ENCODE measurements around the gene AKR1C3.
"Not testable (repeated sequence)": the region's sequence is repeated elsewhere in the genome, so short reads cannot be mapped to it uniquely, and the experiment has no call there.

The AKR1C3 gene

DNA sequence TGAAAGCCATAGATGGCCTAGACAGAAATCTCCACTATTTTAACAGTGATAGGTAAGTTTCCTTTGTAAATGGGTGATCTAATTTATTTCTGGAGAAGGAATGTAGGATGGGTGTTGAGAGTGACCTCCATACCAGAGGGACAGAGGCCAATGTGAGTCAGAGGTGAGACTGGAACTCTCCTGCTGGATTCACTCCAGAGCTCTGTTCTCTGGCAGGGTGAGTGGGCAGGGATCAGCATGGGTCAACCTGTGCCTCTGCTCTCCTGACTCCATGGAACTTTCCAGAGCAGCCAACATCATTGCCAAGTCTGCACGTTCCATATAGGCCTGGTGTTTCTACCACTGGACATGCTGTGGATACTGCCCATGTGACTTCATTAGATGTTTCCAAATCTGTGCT, 11.4 kb downstream of the AKR1C3 start:
- no peak overlapping the region for H3K4me3 ChIP-seq (ENCODE audit: low read length)
- TF ChIP-seq, protein P1, sequence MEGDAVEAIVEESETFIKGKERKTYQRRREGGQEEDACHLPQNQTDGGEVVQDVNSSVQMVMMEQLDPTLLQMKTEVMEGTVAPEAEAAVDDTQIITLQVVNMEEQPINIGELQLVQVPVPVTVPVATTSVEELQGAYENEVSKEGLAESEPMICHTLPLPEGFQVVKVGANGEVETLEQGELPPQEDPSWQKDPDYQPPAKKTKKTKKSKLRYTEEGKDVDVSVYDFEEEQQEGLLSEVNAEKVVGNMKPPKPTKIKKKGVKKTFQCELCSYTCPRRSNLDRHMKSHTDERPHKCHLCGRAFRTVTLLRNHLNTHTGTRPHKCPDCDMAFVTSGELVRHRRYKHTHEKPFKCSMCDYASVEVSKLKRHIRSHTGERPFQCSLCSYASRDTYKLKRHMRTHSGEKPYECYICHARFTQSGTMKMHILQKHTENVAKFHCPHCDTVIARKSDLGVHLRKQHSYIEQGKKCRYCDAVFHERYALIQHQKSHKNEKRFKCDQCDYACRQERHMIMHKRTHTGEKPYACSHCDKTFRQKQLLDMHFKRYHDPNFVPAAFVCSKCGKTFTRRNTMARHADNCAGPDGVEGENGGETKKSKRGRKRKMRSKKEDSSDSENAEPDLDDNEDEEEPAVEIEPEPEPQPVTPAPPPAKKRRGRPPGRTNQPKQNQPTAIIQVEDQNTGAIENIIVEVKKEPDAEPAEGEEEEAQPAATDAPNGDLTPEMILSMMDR (conservative IDR thresholded peaks at IDR 0.05; ENCODE audit: low read length): no peak
- DNase-seq (ENCODE audit: low read depth): no peak

DNA sequence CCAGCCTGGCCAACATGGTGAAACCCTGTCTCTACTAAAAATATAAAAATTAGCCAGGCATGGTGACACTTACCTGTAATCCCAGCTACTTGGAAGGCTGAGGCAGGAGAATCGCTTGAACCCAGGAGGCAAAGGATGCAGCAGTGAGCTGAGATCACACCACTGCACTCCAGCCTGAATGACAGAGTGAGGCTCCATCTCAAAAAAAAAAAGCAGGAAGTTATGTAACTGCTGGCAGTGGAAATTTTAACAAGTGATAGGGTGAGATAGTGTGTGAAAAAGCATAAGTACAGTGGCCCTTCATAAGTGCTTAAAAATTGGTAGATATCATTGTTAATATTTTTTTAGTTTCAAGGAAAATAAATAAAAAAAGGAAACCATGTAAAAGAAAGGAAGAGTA, 12.3 kb downstream of the AKR1C3 start:
- H3K4me3 ChIP-seq (ENCODE audit: low read length): no peak overlapping the region
- TF ChIP-seq, protein P1 (conservative IDR thresholded peaks at IDR 0.05; ENCODE audit: low read length): no peak
- DNase-seq (ENCODE audit: low read depth): no peak

DNA sequence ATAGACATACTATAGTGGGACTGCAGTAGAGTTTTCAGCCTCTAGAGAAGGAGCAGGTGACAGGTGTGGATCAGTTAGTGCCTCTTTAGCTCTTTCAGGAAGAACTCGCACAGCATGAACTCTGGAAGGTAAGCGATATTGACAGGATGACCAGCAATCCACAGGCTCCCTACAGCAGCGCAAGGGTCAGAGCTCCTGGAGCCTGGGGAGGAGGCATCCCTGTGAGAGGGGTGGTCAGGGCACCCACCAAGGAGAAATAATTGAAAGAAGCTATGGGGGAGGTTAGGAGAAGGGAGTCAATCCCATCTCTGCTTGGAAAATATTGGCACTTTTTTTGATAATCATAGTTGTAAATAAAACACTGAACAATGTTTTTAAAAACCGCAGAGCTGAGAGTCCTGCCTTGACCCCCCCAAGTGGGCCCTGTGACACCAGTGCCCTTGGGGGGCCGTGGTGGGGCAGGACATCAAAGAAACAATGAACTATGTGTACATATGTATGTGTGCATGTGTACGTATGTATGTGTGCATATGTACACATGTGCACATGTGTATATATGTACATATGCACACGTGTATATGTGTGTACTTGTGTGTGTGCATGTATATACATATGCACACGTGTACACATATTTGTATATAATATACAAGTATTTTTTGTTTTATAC, 13.8 kb downstream of the AKR1C3 start:
- TF ChIP-seq, protein P1 (conservative IDR thresholded peaks at IDR 0.05; ENCODE audit: low read length): no peak
- DNase-seq (ENCODE audit: low read depth): no peak
- no peak overlapping the region for H3K4me3 ChIP-seq (ENCODE audit: low read length)

DNA sequence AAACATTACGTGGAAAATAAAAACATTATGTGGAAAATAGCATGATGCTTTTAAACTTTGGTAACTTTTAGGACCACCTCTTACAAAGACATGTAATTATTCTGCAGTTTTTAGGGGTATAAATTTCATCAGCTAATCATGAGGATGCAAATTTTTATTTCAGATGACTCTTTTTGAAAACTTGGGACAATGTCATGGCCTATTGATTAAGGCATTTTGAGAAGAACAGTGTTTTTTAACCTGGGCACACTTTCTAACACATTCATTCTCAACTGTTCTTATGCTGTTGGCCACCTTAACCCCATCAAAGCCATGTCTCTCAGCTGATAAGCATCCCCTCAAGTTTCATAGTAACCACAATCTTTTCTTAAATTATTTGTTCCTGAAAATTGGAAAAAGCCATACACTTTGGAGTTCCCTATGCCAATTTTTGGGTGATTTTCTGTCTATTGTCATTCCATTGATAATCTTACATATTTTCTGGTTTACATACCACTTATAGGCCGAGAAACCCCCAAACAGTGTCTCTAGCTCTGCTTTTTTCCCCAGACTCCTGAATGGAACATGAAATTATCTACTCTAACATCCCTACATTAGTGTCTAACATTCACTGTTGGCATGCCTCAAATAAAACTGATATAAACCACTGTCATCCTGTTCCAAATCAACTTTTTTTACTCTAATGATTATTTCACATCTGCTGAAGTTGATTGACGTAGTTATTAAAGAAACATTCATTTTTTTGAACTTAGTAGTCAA, 14.6 kb downstream of the AKR1C3 start:
- DNase-seq (ENCODE audit: low read depth): no peak
- H3K4me3 ChIP-seq (ENCODE audit: low read length): no peak overlapping the region
- TF ChIP-seq, protein P1 (conservative IDR thresholded peaks at IDR 0.05; ENCODE audit: low read length): no peak

DNA sequence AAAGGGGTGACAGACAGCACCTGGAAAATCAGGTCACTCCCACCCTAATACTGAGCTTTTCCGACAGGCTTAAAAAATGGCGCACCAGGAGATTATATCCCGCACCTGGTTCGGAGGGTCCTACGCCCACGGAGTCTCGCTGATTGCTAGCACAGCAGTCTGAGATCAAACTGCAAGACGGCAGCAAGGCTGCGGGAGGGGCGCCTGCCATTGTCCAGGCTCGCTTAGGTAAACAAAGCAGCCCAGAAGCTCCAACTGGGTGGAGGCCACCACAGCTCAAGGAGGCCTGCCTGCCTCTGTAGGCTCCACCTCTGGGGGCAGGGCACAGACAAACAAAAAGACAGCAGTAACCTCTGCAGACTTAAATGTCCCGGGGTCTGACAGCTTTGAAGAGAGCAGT, 15.6 kb downstream of the AKR1C3 start:
- not testable (repeated sequence) for H3K4me3 ChIP-seq (ENCODE audit: low read length); DNase-seq (ENCODE audit: low read depth)

DNA sequence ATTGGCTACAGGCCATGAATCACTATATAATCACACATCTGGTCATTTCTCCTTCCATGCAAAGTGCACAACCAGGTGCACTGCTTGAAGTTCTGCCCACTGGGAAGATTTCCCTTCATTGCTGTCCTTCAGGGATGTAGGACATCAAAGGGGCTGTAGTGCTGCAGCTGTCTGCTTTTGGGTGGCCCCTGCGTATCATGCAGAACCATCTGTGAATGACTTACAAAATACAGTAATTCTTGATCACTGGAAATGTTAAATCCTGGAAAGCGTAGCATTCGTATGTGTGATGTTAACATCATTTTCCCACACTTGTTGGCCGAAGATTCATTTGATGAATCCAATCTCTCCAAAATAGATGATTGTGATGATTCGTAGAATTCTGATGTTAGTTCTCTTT, 22.4 kb downstream of the AKR1C3 start:
- no peak for DNase-seq (ENCODE audit: low read depth)
- TF ChIP-seq, protein P1 (conservative IDR thresholded peaks at IDR 0.05; ENCODE audit: low read length): no peak
- no peak overlapping the region for H3K4me3 ChIP-seq (ENCODE audit: low read length)

DNA sequence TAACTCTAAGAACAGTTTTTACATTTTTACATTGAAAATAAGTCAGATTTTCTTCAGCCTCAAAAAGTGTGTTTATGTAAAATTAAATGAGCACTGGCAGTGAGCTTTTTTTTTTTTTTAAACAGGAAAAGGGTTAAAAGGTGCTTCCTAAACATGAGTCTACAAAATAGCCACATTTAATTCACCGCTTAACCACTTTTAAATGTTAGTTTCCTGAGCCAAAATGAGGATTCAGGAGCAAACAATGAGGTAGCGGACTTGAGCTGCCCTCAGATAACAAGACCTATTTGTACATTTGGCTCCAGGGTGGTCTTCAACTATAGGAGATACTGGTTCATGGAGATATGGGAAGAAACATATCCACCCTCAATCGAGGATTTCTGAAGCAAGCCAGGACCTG, 22.8 kb downstream of the AKR1C3 start:
- H3K4me3 ChIP-seq (ENCODE audit: low read length): no peak overlapping the region
- DNase-seq (ENCODE audit: low read depth): no peak
- TF ChIP-seq, protein P1 (conservative IDR thresholded peaks at IDR 0.05; ENCODE audit: low read length): no peak

DNA sequence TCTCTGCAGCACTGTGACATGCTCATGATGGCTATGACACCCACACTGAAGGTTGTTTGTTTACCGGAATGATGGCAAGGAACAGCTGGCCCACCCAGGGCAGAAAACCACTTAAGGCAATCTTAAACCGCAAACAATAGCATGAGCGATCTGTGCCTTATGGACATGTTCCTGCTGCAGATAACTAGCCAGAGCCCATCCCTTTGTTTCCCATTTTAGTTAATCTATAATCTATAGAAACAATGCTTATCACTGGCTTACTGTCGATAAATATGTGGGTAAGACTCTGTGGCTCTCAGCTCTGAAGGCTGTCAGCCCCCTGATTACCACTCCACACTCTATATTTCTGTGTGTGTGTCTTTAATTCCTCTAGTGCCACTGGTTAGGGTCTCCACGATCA, 25.8 kb downstream of the AKR1C3 start:
- not testable (repeated sequence) for DNase-seq (ENCODE audit: low read depth); H3K4me3 ChIP-seq (ENCODE audit: low read length)

Measured in AG10803 (cell line).